Activated CD4-positive, alpha-beta T cell treated with anti-CD3 and anti-CD28 coated beads for 24 hours (primary cell): ENCODE data around the gene PON2.
"Not testable (repeated sequence)": the region's sequence is repeated elsewhere in the genome, so short reads cannot be mapped to it uniquely, and the experiment has no call there.

Experiments
- DNase-seq, 2 donors: peaks; one replicate each; pipeline ENCODE4 v3.0.0-alpha.2; 2020; ENCODE audit warnings: low read depth in 2 of 2

The PON2 gene

GRCh38 chr7:95405208-95405607, 29.6 kb downstream of the PON2 start:
- DNase-seq, result no peak

GRCh38 chr7:95404316-95404865, 30.4 kb downstream of the PON2 start:
- DNase-seq, result no peak

GRCh38 chr7:95398155-95398940, 36.5 kb downstream of the PON2 start:
- DNase-seq, result no peak

GRCh38 chr7:95397381-95397780, 37.4 kb downstream of the PON2 start:
- DNase-seq, result no peak

- DNase-seq, result no peak
Measured at GRCh38 chr7:95396136-95397032, 38.4 kb downstream of the PON2 start, which contains the start of gene PON3. PON3 (minus strand) TSS chr7:95396375; CDS start chr7:95396350, 25 bp downstream.

- no peak for DNase-seq
Measured at GRCh38 chr7:95395755-95396135, 39.1 kb downstream of the PON2 start.

- DNase-seq, result no peak
Measured at GRCh38 chr7:95394370-95394769, 40.5 kb downstream of the PON2 start.

GRCh38 chr7:95391761-95392160, 43.1 kb downstream of the PON2 start:
- no peak for DNase-seq

GRCh38 chr7:95389516-95389915, 45.3 kb downstream of the PON2 start:
- no peak for DNase-seq

GRCh38 chr7:95379457-95379856, 55.4 kb downstream of the PON2 start:
- not testable (repeated sequence) for DNase-seq

GRCh38 chr7:95376632-95377400, 58.0 kb downstream of the PON2 start:
- DNase-seq, result no peak

- no peak for DNase-seq
Measured at GRCh38 chr7:95375591-95376257, 59.1 kb downstream of the PON2 start.

- DNase-seq, result no peak
Measured at GRCh38 chr7:95373323-95373722, 61.5 kb downstream of the PON2 start.

GRCh38 chr7:95368235-95368634, 66.6 kb downstream of the PON2 start:
- no peak for DNase-seq

GRCh38 chr7:95367606-95368005, 67.2 kb downstream of the PON2 start:
- DNase-seq, result no peak

- no peak for DNase-seq
Measured at GRCh38 chr7:95365151-95365550, 69.7 kb downstream of the PON2 start.

GRCh38 chr7:95357623-95358022, 77.2 kb downstream of the PON2 start:
- DNase-seq, result no peak
